HUES64 (cell line): ENCODE results near the gene PVALB.
"Not testable (repeated sequence)": the region's sequence is repeated elsewhere in the genome, so short reads cannot be mapped to it uniquely, and the experiment has no call there.

ENCODE experiments used
- H3K27ac ChIP-seq: 2 replicates; pipeline ENCODE4 v1.7.0; 2013; ENCODE audit warnings: low read depth, low read length, inconsistent platforms
- H3K27me3 ChIP-seq: 2 replicates; pipeline ENCODE4 v1.6.1; 2013; ENCODE audit warnings: mild to moderate bottlenecking, low read length; ENCODE audit not compliant: insufficient read depth
- H3K36me3 ChIP-seq: 2 replicates; pipeline ENCODE4 v1.6.1; 2013; ENCODE audit warnings: mild to moderate bottlenecking, low read length; ENCODE audit not compliant: insufficient read depth
- H3K4me1 ChIP-seq: 2 replicates; pipeline ENCODE4 v1.6.1; 2013; ENCODE audit warnings: mild to moderate bottlenecking, low read length, moderate library complexity; ENCODE audit not compliant: insufficient read depth
- H3K4me3 ChIP-seq: 2 replicates; pipeline ENCODE4 v1.5.1; 2013; ENCODE audit warnings: mild to moderate bottlenecking, low read length, moderate library complexity
- H3K9ac ChIP-seq: 2 replicates; pipeline ENCODE4 v1.6.1; 2013; ENCODE audit warnings: mild to moderate bottlenecking, low read depth, low read length
- H3K9me3 ChIP-seq: 2 replicates; pipeline ENCODE4 v1.6.1; 2013; ENCODE audit warnings: low read depth, low read length; ENCODE audit not compliant: insufficient read depth
- WGBS: fragments of 150-250, 120-280 bp; methylation state at CpG from one replicate; pipeline ENCODE4 v1.1.7; 2013; ENCODE audit warnings: missing lambda C conversion rate; 5-methylcytosine and 5-hydroxymethylcytosine counted together

The PVALB gene

DNA sequence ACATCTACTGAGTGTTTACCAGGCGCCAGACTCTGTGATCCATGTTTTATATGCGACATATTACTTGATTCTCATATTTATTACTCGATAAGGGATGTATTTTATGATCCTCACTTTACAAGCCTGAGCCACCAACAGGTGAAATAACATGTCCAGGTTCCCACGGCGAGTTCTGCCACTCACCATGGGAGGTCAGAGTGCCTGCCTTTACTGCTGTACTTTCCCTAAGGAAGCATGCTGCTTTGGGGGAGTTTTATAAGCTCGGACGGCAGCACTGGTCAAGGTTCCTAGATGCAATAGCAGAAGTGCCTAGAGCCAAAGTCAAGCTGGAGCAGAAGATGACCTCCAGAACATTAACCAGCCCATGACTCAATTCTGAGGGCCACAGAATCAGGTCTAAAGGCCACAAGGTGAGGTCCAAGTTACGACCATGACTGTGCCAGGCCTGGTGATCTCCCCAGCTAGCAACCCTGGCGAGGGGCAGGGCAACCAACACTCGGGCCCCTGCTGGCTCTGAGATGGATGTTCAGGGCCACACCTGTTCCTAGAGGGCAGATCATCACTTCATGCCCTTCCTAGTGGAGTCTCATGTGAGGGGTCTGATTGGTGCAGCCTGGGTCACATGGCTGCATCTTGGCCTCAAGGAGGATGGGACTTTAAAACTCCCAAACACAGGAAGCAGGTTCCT, 55.1 kb downstream of the PVALB start:
- no peak overlapping the region for H3K4me3 ChIP-seq
- H3K9ac ChIP-seq, result no peak overlapping the region
- H3K27ac ChIP-seq, result no peak overlapping the region
- no peaks in the 10 kb centered on the region for H3K9me3 ChIP-seq
- no peaks in the 10 kb centered on the region for H3K27me3 ChIP-seq
- WGBS, result 93% methylated on average over 10 of the region's 10 CpGs
- H3K36me3 ChIP-seq, result peaks cover 36% of the 10 kb centered on the region
- no peaks in the 10 kb centered on the region for H3K4me1 ChIP-seq

- WGBS, result 95% methylated on average over 11 of the region's 11 CpGs
- no peaks in the 10 kb centered on the region for H3K4me1 ChIP-seq
- H3K36me3 ChIP-seq, result peaks cover 31% of the 10 kb centered on the region
- H3K9ac ChIP-seq, result no peak overlapping the region
- H3K9me3 ChIP-seq, result no peaks in the 10 kb centered on the region
- no peak overlapping the region for H3K27ac ChIP-seq
- no peak overlapping the region for H3K4me3 ChIP-seq
- no peaks in the 10 kb centered on the region for H3K27me3 ChIP-seq
Measured at GRCh38 chr22:36760786-36761185, 56.0 kb downstream of the PVALB start.

DNA sequence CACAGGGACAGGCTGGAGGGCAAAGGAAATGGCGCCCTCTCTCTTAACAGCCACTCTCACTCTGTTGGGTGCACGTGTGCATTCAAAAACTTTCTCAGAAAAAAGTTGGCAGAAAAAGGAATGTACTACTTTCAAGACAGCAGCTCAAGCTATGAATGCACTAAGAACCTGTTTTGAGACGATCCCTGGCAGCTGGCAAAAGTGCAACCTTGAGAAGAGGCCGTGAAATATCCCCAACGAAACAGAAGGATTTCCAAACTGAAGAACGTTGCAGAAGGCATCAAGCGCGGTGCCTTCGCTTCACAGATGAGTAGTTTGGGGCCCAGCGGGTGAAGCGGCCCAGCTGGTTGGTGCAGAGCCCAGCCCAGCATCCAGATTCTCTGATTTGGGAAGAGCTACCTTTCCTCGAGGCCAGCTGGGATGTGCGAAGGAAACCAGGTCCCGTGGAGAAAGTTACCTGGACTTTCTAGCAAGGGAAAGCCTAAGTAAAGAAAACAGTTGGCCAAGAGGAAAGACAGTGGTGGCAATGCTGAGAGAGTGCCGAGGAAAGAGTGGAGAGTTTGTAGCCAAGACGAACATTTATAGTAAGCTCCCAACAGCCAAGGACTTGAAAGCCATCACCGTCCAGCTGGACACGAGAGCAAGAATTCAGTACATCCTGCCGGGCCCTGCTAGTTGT, 57.2 kb downstream of the PVALB start:
- Histone ChIP-seq H3K9ac (no peak overlapping the region), H3K27me3 (no peaks in the 10 kb centered on the region), H3K27ac (no peak overlapping the region), H3K9me3 (no peaks in the 10 kb centered on the region), H3K4me3 (no peak overlapping the region), H3K4me1 (no peaks in the 10 kb centered on the region), H3K36me3 (peaks cover 28% of the 10 kb centered on the region)
- WGBS, result 93% methylated on average over 19 of the region's 19 CpGs

GRCh38 chr22:36758792-36759271, 58.0 kb downstream of the PVALB start:
- Histone ChIP-seq H3K27me3 (no peaks in the 10 kb centered on the region), H3K36me3 (peaks cover 26% of the 10 kb centered on the region), H3K9me3 (no peaks in the 10 kb centered on the region), H3K27ac (no peak overlapping the region), H3K4me1 (no peaks in the 10 kb centered on the region), H3K4me3 (no peak overlapping the region), H3K9ac (no peak overlapping the region)
- WGBS, result 88% methylated on average over 15 of the region's 15 CpGs

- H3K4me1 ChIP-seq, result no peaks in the 10 kb centered on the region
- peaks cover 15% of the 10 kb centered on the region; the same call in 1 of the 2 replicates for H3K36me3 ChIP-seq
- no peak overlapping the region for H3K27ac ChIP-seq
- peaks cover 8% of the 10 kb centered on the region for H3K27me3 ChIP-seq
- no peak overlapping the region for H3K9ac ChIP-seq
- no peak overlapping the region for H3K4me3 ChIP-seq
- no peaks in the 10 kb centered on the region for H3K9me3 ChIP-seq
- 80% methylated on average over 19 of the region's 19 CpGs for WGBS
Measured at GRCh38 chr22:36757668-36758211, 59.1 kb downstream of the PVALB start.

DNA sequence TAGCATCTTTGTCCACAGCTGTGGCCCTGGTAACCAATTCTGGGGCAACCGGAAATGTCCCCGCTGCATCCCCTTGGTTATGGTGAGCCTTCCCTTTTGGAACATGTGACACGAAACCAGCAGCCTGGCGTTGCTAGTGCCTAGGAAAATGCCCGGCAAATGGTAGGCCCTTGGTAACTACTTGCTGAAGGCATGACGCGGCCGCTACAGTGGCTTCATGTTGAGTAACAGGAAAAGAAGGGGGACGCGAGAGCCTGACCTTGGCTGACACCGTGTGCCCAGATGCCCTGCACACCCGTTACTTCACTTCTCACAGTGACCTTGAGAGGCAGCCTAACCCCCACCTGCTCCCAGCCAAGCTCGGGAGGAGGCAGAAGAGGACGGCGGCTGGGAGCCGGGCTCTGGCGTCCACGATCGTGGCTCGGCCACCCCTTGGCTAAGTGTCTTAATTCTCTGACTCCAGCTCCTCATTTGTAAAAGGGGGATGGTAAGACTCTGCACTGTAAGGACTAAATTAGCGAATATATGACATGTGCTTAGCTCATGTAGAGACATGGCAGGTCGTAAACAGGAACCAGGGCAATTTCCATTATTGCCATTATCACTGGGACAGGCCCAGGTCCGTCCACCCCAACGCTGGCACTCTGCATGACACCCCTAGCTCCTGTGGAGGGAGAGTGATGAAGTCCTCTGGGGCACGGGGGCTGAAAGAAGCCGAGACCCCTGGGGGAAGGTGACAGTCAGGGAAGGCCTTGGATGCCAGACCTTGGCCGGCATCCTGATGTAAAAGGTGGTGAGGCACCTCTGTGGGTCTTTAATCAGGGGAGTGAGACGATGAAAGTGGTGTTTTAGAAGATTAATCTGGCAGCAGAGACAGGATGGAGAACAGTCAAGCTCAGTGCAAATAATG, 59.8 kb downstream of the PVALB start:
- peaks cover 8% of the 10 kb centered on the region; the same call in 1 of the 2 replicates for H3K36me3 ChIP-seq
- H3K27me3 ChIP-seq, result peaks cover 16% of the 10 kb centered on the region
- H3K9ac ChIP-seq, result no peak overlapping the region
- WGBS, result 82% methylated on average over 28 of the region's 28 CpGs
- no peak overlapping the region for H3K27ac ChIP-seq
- H3K9me3 ChIP-seq, result no peaks in the 10 kb centered on the region
- H3K4me3 ChIP-seq, result no peak overlapping the region
- no peaks in the 10 kb centered on the region for H3K4me1 ChIP-seq

DNA sequence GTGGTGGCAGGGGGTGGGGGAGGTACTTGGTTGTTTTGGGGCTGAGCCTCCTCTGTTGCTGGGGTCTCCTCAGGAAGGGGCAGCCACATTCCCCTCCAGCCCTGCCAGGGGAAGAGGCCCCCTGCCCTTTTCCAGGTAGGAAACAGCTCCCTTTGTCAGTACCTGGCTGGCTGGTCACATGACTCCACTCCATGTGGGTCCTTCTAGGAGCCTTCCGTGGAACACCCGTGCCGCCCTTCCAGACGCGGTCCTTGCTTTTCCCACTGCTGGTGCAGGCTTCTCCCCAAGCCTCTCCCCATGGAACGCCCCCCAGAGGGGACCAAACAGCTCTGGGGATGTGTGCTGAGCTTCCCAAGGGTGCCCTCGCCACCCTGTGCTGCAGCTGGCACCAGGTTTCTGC, 60.8 kb downstream of the PVALB start:
- WGBS, result 81% methylated on average over 7 of the region's 7 CpGs
- Histone ChIP-seq H3K9me3 (no peaks in the 10 kb centered on the region), H3K27me3 (peaks cover 17% of the 10 kb centered on the region), H3K27ac (no peak overlapping the region), H3K9ac (no peak overlapping the region), H3K4me3 (no peak overlapping the region), H3K4me1 (no peaks in the 10 kb centered on the region), H3K36me3 (no peaks in the 10 kb centered on the region)

GRCh38 chr22:36755316-36755715, 61.5 kb downstream of the PVALB start:
- WGBS, result 92% methylated on average over 6 of the region's 6 CpGs
- H3K4me3 ChIP-seq, result no peak overlapping the region
- no peaks in the 10 kb centered on the region for H3K9me3 ChIP-seq
- H3K27ac ChIP-seq, result no peak overlapping the region
- H3K4me1 ChIP-seq, result no peaks in the 10 kb centered on the region
- peaks cover 17% of the 10 kb centered on the region for H3K27me3 ChIP-seq
- no peak overlapping the region for H3K9ac ChIP-seq
- H3K36me3 ChIP-seq, result no peaks in the 10 kb centered on the region

DNA sequence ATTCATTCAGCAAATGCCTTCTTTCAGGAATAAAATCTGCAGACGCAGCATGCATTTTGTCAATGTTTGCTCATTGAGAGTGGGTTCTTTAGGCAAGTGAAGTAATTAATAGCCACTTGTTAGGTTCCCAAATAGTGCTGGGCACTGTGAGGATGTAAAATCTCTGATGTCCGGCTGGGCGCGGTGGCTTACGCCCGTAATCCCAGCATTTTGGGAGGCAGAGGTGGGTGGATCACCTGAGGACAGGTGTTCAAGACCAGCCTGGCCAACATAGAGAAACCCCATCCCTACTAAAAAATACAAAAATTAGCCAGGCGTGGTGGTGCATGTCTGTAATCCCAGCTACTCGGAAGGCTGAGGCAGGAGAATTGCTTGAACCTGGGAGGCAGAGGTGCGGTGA, 62.0 kb downstream of the PVALB start:
- peaks cover 17% of the 10 kb centered on the region for H3K27me3 ChIP-seq
- 97% methylated on average over 9 of the region's 9 CpGs for WGBS

DNA sequence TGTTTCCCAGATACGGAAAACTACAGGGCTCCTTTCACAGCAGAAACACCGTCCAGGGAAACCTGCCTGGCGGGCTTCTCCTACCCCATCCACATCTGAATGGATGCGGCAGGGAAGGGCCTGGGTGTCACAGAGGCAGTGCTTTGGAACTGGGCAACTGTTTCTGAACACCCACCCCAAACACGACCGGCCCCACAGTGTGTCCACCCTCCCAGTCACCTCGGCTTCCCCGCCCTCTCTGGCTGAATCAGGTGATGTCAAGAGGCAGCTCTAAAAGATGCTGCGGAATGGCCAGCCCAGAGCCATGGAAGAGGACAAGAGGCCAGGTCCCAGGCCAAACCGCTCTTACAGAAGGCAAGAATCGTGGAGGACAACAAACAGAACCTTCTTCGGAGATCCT, 62.9 kb downstream of the PVALB start:
- Histone ChIP-seq H3K9me3 (no peaks in the 10 kb centered on the region), H3K36me3 (no peaks in the 10 kb centered on the region), H3K4me3 (no peak overlapping the region), H3K9ac (no peak overlapping the region), H3K4me1 (no peaks in the 10 kb centered on the region), H3K27ac (no peak overlapping the region), H3K27me3 (peaks cover 17% of the 10 kb centered on the region)
- 82% methylated on average over 12 of the region's 12 CpGs for WGBS

More for the DNA sequence above, 62.0 kb downstream of the PVALB start:
- not testable (repeated sequence) for H3K4me1 ChIP-seq, H3K9me3 ChIP-seq, H3K4me3 ChIP-seq, H3K27ac ChIP-seq, H3K36me3 ChIP-seq, H3K9ac ChIP-seq
